Hepatocyte (in vitro differentiated cells): ENCODE data around the gene BAZ1B. TPM values are rescaled to one million over a fixed set of nuclear protein-coding genes. Genes with fewer than 3 reads are reported as not detected.
A peak's percentile ranks its signal among the peaks of the same experiment; 100 is the strongest.

Source experiments
- DNase-seq: peaks from one replicate; pipeline ENCODE4 v3.0.0-alpha.2; 2016; ENCODE audit warnings: low spot score
- H2AFZ ChIP-seq: fragments of 200-600 bp; sonication (generic); 2 replicates; pipeline ENCODE4 v1.6.0; 2016; ENCODE audit warnings: antibody characterized with exemption, mild to moderate bottlenecking
- H3K27ac ChIP-seq: fragments of 200-600 bp; sonication (generic); 2 replicates; pipeline ENCODE4 v1.5.1; 2016; ENCODE audit warnings: mild to moderate bottlenecking
- H3K27me3 ChIP-seq: fragments of 200-600 bp; sonication (generic); 2 replicates; pipeline ENCODE4 v1.6.1; 2016
- H3K36me3 ChIP-seq: fragments of 200-600 bp; sonication (generic); replicated peaks from 2 replicates; pipeline ENCODE4 v1.5.1; 2016; ENCODE audit warnings: low read depth; ENCODE audit not compliant: insufficient read depth
- H3K4me1 ChIP-seq: fragments of 200-600 bp; sonication (generic); 2 replicates; pipeline ENCODE4 v1.5.1; 2016; ENCODE audit warnings: mild to moderate bottlenecking, moderate library complexity; ENCODE audit not compliant: insufficient read depth
- H3K4me2 ChIP-seq: fragments of 200-600 bp; sonication (generic); 2 replicates; pipeline ENCODE4 v1.6.0; 2016
- H3K4me3 ChIP-seq: fragments of 200-600 bp; sonication (generic); 2 replicates; pipeline ENCODE4 v1.5.1; 2016; ENCODE audit warnings: mild to moderate bottlenecking
- H3K79me2 ChIP-seq: fragments of 200-600 bp; sonication (generic); 2 replicates; pipeline ENCODE4 v1.6.0; 2017; ENCODE audit warnings: mild to moderate bottlenecking
- H3K9me2 ChIP-seq: fragments of 200-600 bp; sonication (generic); replicated peaks from 2 replicates; pipeline ENCODE4 v1.6.0; 2017; ENCODE audit warnings: mild to moderate bottlenecking; ENCODE audit not compliant: insufficient read depth
- H3K9me3 ChIP-seq: fragments of 200-600 bp; sonication (generic); 2 replicates; pipeline ENCODE4 v1.5.1; 2016; ENCODE audit warnings: low read depth, mild to moderate bottlenecking
- H4K20me1 ChIP-seq: fragments of 200-600 bp; sonication (generic); 2 replicates; pipeline ENCODE4 v1.6.0; 2016; ENCODE audit warnings: mild to moderate bottlenecking; ENCODE audit not compliant: insufficient read depth, poor library complexity, severe bottlenecking
- CTCF ChIP-seq: fragments of 200-600 bp; sonication (generic); IDR thresholded peaks from 2 replicates; pipeline ENCODE4 v1.5.1; 2016; ENCODE audit warnings: antibody characterized with exemption, mild to moderate bottlenecking; ENCODE audit not compliant: poor library complexity
- EZH2 ChIP-seq: fragments of 200-600 bp; sonication (generic); IDR thresholded peaks from 2 replicates; pipeline ENCODE4 v1.6.1; 2016; ENCODE audit warnings: antibody characterized with exemption, mild to moderate bottlenecking, borderline replicate concordance
- EZH2phosphoT487 ChIP-seq: fragments of 200-600 bp; sonication (generic); IDR thresholded peaks from one replicate; pipeline ENCODE4 v1.6.1; 2018; ENCODE audit warnings: antibody characterized with exemption, mild to moderate bottlenecking, low read depth, moderate library complexity; ENCODE audit not compliant: unreplicated experiment, severe bottlenecking
- WGBS: methylation state at CpG from one replicate; pipeline ENCODE4 v1.1.6; 2016; ENCODE audit warnings: low lambda C conversion rate; ENCODE audit errors: missing lambda C conversion rate; 5-methylcytosine and 5-hydroxymethylcytosine counted together
- polyA plus RNA-seq: library from polyadenylated mRNA; unstranded; fragments of >200 nt; fragmentation: Nextera tagmentation; extraction: Ambion mirVana; gene quantifications from 2 replicates; pipeline ENCODE4 v1.2.1, GENCODE V29; 2016
- total RNA-seq: library from RNA; depleted of rRNA; stranded (reverse); fragments of >200 nt; gene quantifications from 2 replicates; pipeline ENCODE4 v1.2.3, GENCODE V29; 2014

The BAZ1B gene
- total and polyA plus RNA-seq, 2 experiments from 2014 or later, result 16.7 to 44.7 TPM

GRCh38 chr7:73520673-73521635, 1.1 kb downstream of the BAZ1B start:
- Histone ChIP-seq H3K27me3 (no peaks in the 10 kb centered on the region), H3K27ac (peak overlapping the region; percentile 89), H3K9me2 (no peaks in the 10 kb centered on the region), H3K4me3 (peak overlapping the region; percentile 87), H3K79me2 (peaks cover 60% of the 10 kb centered on the region), H3K9me3 (no peaks in the 10 kb centered on the region), H3K36me3 (no peaks in the 10 kb centered on the region), H4K20me1 (peaks cover 42% of the 10 kb centered on the region), H2AFZ (peak overlapping the region; percentile 58), H3K4me1 (peaks cover 17% of the 10 kb centered on the region), H3K4me2 (peak overlapping the region; percentile 79)
- WGBS, result 2% methylated on average over 34 of the region's 36 CpGs
- DNase-seq, result peak; percentile 25
- TF ChIP-seq CTCF (no peak), EZH2phosphoT487 (no peak), EZH2 (no peak)

DNA sequence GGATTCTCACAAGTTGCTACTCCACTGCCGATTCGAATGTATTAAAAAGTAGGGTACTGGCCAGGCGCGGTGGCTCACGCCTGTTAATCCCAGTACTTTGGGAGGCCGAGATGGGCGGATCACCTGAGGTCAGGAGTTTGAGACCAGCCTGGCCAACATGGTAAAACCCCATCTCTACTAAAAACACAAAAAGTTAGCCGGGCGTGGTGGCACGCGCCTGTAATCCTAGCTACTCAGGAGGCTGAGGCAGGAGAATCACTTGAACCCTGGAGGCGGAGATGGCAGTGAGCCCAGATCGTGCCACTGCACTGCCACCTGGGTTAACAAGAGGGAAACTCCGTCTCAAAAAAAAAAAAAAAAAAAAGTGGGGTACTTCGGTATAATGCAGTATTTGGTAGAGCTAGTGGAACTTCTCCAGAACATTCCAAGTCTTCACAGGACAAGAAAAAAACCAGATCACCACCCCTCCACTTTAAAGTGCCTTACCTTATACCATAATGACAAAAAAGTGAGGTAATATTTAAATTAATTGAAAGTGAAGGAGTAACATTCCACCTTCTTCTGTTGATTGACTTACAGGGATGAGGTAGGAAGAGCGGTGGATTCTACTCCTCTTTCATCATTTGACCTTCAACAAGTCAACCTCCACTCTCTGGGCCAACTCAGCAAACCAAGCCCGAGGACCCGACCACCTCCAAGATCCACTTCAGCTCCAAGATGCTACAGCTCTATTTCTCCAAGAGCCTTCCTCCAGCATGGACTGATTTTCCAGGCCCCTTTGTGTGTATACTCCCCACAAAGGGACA, 2.0 kb downstream of the BAZ1B start:
- H3K27ac ChIP-seq, result peak overlapping the region; percentile 89

DNA sequence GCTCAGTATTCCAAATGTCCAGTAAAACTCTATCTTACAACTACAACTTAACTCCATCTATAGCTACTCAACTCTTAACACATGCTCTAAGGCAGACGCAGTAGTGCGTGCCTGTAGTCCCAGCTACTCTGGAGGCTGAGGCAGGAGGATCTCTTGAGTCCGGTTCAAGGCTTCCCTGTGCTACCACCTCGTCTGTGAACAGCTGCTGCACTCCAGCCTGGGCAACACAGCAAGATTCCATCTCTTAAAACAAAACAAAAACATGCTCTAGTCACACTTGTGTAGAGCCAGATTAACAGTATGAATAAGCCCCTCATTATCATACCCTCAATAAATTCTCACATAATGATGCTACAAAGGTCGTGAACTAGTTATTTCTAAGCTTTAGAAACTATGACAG, 3.6 kb downstream of the BAZ1B start:
- H2AFZ ChIP-seq, result no peak overlapping the region
- H4K20me1 ChIP-seq, result peaks cover 60% of the 10 kb centered on the region
- no peaks in the 10 kb centered on the region for H3K9me2 ChIP-seq

More for the DNA sequence above, 2.0 kb downstream of the BAZ1B start:
- Histone ChIP-seq H3K9me2 (no peaks in the 10 kb centered on the region), H3K4me3 (peak overlapping the region; percentile 87), H2AFZ (no peak overlapping the region), H3K4me1 (peaks cover 17% of the 10 kb centered on the region), H3K4me2 (peak overlapping the region; percentile 79), H4K20me1 (peaks cover 44% of the 10 kb centered on the region), H3K9me3 (no peaks in the 10 kb centered on the region), H3K79me2 (peaks cover 69% of the 10 kb centered on the region), H3K36me3 (no peaks in the 10 kb centered on the region), H3K27me3 (no peaks in the 10 kb centered on the region)
- DNase-seq, result no peak
- 76% methylated on average over 18 of the region's 18 CpGs for WGBS
- TF ChIP-seq EZH2phosphoT487, result no peak
- no peak for TF ChIP-seq CTCF
- no peak for TF ChIP-seq EZH2

More for the DNA sequence above, 3.6 kb downstream of the BAZ1B start:
- Histone ChIP-seq H3K4me3 (no peak overlapping the region), H3K9me3 (no peaks in the 10 kb centered on the region), H3K79me2 (peaks cover 85% of the 10 kb centered on the region), H3K4me1 (peaks cover 17% of the 10 kb centered on the region), H3K27ac (peak overlapping the region; percentile 16), H3K4me2 (peak overlapping the region; percentile 79), H3K27me3 (no peaks in the 10 kb centered on the region), H3K36me3 (no peaks in the 10 kb centered on the region)
- TF ChIP-seq EZH2phosphoT487, result no peak
- no peak for TF ChIP-seq CTCF
- no peak for TF ChIP-seq EZH2
- 91% methylated on average over 5 of the region's 5 CpGs for WGBS
- no peak for DNase-seq
